HCT116 (cell line): ENCODE results near the gene MTHFD2L. TPM values are rescaled to one million over a fixed set of nuclear protein-coding genes. Genes with fewer than 3 reads are reported as not detected.

Experiments used
- ATAC-seq: fragments of 200-7000 bp; cut with Tn5 transposase; 2 replicates; pipeline ENCODE4 v1.9.1; 2020; ENCODE audit warnings: mild to moderate bottlenecking, moderate library complexity
- BruUV-seq: library from RNA; stranded (reverse); fragments of 400-500 nt; replicated peaks from 2 replicates; lab custom pipeline; 2021; lab: Mats Ljungman, UMichigan
- CTCF ChIA-PET: fragments of 300-600 bp; sonication (Branson Sonifier 250); formaldehyde crosslinking; loops from one replicate; lab custom pipeline; 2021; ENCODE audit warnings: antibody characterized with exemption; lab: Charles Lee
- POLR2A ChIA-PET: fragments of 300-600, 350-600 bp; sonication (Branson Sonifier 250); formaldehyde crosslinking; loops from one replicate; lab custom pipeline; 2021; ENCODE audit warnings: antibody characterized with exemption; lab: Charles Lee
- RAD21 ChIA-PET, 2 experiments: fragments of 300-600 bp; sonication (Branson Sonifier 250); formaldehyde crosslinking; loops; one replicate each; lab custom pipeline; 2023; ENCODE audit warnings: low total read pairs in 2 of 2; ENCODE audit not compliant: uncharacterized antibody in 2 of 2, unreplicated experiment in 2 of 2, low non-redundant PET in 1 of 2; lab: Charles Lee
- DNase-seq: peaks from one replicate; pipeline ENCODE4 v3.0.0-alpha.2; 2010; ENCODE audit warnings: low read depth, low spot score
- H2AFZ ChIP-seq: fragments of 200-600 bp; shearing (Covaris generic), sonication (generic); 2 replicates; pipeline ENCODE4 v1.6.1; 2017; ENCODE audit warnings: low read depth, mixed run types, mixed read lengths, antibody characterized with exemption, low read length; ENCODE audit not compliant: poor library complexity, severe bottlenecking
- H3K27ac ChIP-seq: 2 replicates; pipeline ENCODE4 v1.5.1; 2012; ENCODE audit warnings: low read depth, low read length
- H3K27me3 ChIP-seq: fragments of 200-600 bp; sonication (generic); 2 replicates; pipeline ENCODE4 v1.6.1; 2016; ENCODE audit warnings: mixed run types, low read length, mixed read lengths; ENCODE audit not compliant: insufficient read depth
- H3K36me3 ChIP-seq, 2 experiments: fragments of 200-500 bp in 1 of 2; fragments of 200-600 bp in 1 of 2; sonication (Bioruptor generic) in 1 of 2; sonication (generic) in 1 of 2; 2 replicates each; pipeline versions ENCODE4 v1.5.1 to v1.6.1; 2014 to 2016; ENCODE audit warnings: low read length in 2 of 2, inconsistent platforms in 1 of 2, mixed read lengths in 1 of 2, mixed run types in 1 of 2; ENCODE audit not compliant: insufficient read depth in 2 of 2, control insufficient read depth in 1 of 2
- H3K4me1 ChIP-seq, 2 experiments: fragments of 200-600 bp in 1 of 2; sonication (generic) in 1 of 2; 2 replicates each; pipeline versions ENCODE4 v1.5.1 to v1.6.1; 2012 to 2017; ENCODE audit warnings: low read length in 2 of 2, inconsistent platforms in 1 of 2, mild to moderate bottlenecking in 1 of 2, mixed read lengths in 1 of 2, mixed run types in 1 of 2, moderate library complexity in 1 of 2; ENCODE audit not compliant: insufficient read depth in 2 of 2, control insufficient read depth in 1 of 2
- H3K4me2 ChIP-seq: fragments of 200-600 bp; sonication (generic); 2 replicates; pipeline ENCODE4 v1.6.1; 2017; ENCODE audit warnings: mixed run types, low read length, mixed read lengths
- H3K4me3 ChIP-seq, 2 experiments: fragments of 200-600 bp in 1 of 2; sonication (generic) in 1 of 2; replicated peaks in 1 of 2; 2 replicates each; pipeline ENCODE4 v1.5.1; 2011 to 2016; ENCODE audit warnings: low read length in 2 of 2, control low read depth in 1 of 2, low read depth in 1 of 2, mild to moderate bottlenecking in 1 of 2, mixed read lengths in 1 of 2, mixed run types in 1 of 2
- H3K79me2 ChIP-seq: fragments of 200-600 bp; sonication (generic); 2 replicates; pipeline ENCODE4 v1.6.1; 2017; ENCODE audit warnings: mild to moderate bottlenecking, mixed run types, low read length, moderate library complexity, mixed read lengths; ENCODE audit not compliant: insufficient read depth
- H3K9ac ChIP-seq: fragments of 200-600 bp; sonication (generic); 2 replicates; pipeline ENCODE4 v1.6.1; 2016; ENCODE audit warnings: low read length, mixed read lengths
- H3K9me2 ChIP-seq: fragments of 200-600 bp; sonication (generic), shearing (Covaris generic); 2 replicates; pipeline ENCODE4 v1.6.1; 2017; ENCODE audit warnings: mixed run types, mild to moderate bottlenecking, moderate library complexity; ENCODE audit not compliant: insufficient read depth
- H3K9me3 ChIP-seq, 2 experiments: fragments of 200-500 bp in 1 of 2; fragments of 200-600 bp in 1 of 2; sonication (Bioruptor generic) in 1 of 2; sonication (generic) in 1 of 2; 2 replicates each; pipeline ENCODE4 v1.6.1; 2014 to 2017; ENCODE audit warnings: low read length in 2 of 2, mixed read lengths in 2 of 2, inconsistent platforms in 1 of 2, low read depth in 1 of 2, mild to moderate bottlenecking in 1 of 2, mixed run types in 1 of 2, moderate library complexity in 1 of 2; ENCODE audit not compliant: control insufficient read depth in 1 of 2, insufficient read depth in 1 of 2
- H4K20me1 ChIP-seq: fragments of 200-600 bp; sonication (generic), shearing (Covaris generic); 2 replicates; pipeline ENCODE4 v1.6.1; 2017; ENCODE audit warnings: mixed run types, mild to moderate bottlenecking, moderate library complexity; ENCODE audit not compliant: insufficient read depth
- ATF3 ChIP-seq: IDR thresholded peaks from 2 replicates; pipeline ENCODE4 v1.6.1; 2012
- CBX3 ChIP-seq: IDR thresholded peaks from 2 replicates; pipeline ENCODE4 v1.6.1; 2012; ENCODE audit warnings: low read depth
- EGR1 ChIP-seq: IDR thresholded peaks from 2 replicates; pipeline ENCODE4 v1.6.1; 2012; ENCODE audit warnings: low read depth
- ELF1 ChIP-seq: IDR thresholded peaks from 2 replicates; pipeline ENCODE4 v1.6.1; 2012; ENCODE audit warnings: low read depth, borderline replicate concordance
- EZH2phosphoT487 ChIP-seq: fragments of 200-600 bp; IDR thresholded peaks from 2 replicates; pipeline ENCODE4 v1.6.1; 2018; ENCODE audit warnings: antibody characterized with exemption, borderline replicate concordance
- FOSL1 ChIP-seq: IDR thresholded peaks from 2 replicates; pipeline ENCODE4 v1.6.1; 2012; ENCODE audit warnings: low read depth
- POLR2A ChIP-seq: IDR thresholded peaks from 2 replicates; pipeline ENCODE4 v1.7.0; 2011; ENCODE audit warnings: borderline replicate concordance; ENCODE audit not compliant: insufficient read depth, insufficient read length; ENCODE audit errors: extremely low read depth
- POLR2AphosphoS5 ChIP-seq: IDR thresholded peaks from 2 replicates; pipeline ENCODE4 v1.6.1; 2011; ENCODE audit warnings: mild to moderate bottlenecking, low read depth, low read length, moderate library complexity
- REST ChIP-seq: IDR thresholded peaks from 2 replicates; pipeline ENCODE4 v1.6.1; 2012; ENCODE audit warnings: low read depth
- SIN3A ChIP-seq: IDR thresholded peaks from 2 replicates; pipeline ENCODE4 v1.6.1; 2012; ENCODE audit warnings: low read depth
- SP1 ChIP-seq: IDR thresholded peaks from 2 replicates; pipeline ENCODE4 v1.6.1; 2012; ENCODE audit warnings: low read depth
- TCF7L2 ChIP-seq: IDR thresholded peaks from 2 replicates; pipeline ENCODE4 v1.7.0; 2011; ENCODE audit warnings: borderline replicate concordance, inconsistent platforms; ENCODE audit not compliant: insufficient read depth, insufficient read length; ENCODE audit errors: extremely low read depth
- YY1 ChIP-seq: IDR thresholded peaks from 2 replicates; pipeline ENCODE4 v1.6.1; 2011; ENCODE audit warnings: low read length, low read depth, moderate library complexity, mild to moderate bottlenecking; ENCODE audit not compliant: insufficient replicate concordance; ENCODE audit errors: extremely low read depth
- ZFX ChIP-seq: fragments of 450-650 bp; IDR thresholded peaks from 2 replicates; pipeline ENCODE4 v1.6.1; 2017
- intact Hi-C: fragments of 100-400 bp; cut with micrococcal nuclease; formaldehyde crosslinking; loops from 2 replicates; pipeline ENCODE4 v1.10.0; 2022
- total RNA-seq: library from RNA; stranded (reverse); gene quantifications from one replicate; pipeline ENCODE4 v1.2.1, GENCODE V29; 2021; ENCODE audit not compliant: unreplicated experiment
- TF ChIP-seq, protein P1 (sequence below): IDR thresholded peaks from 2 replicates; pipeline ENCODE4 v1.6.1; 2011; ENCODE audit warnings: mild to moderate bottlenecking, low read length, moderate library complexity; ENCODE audit not compliant: insufficient replicate concordance; ENCODE audit errors: extremely low read depth
- TF ChIP-seq, protein P2 (sequence below): IDR thresholded peaks from 2 replicates; pipeline ENCODE4 v1.6.1; 2012
- TF ChIP-seq, protein P3 (sequence below), 3 experiments: fragments of 200-600 bp in 1 of 3; sonication (generic) in 1 of 3; IDR thresholded peaks in 2 of 3; conservative IDR thresholded peaks in 1 of 3; 2 replicates each; pipeline ENCODE4 v1.5.1; 2012 to 2017; ENCODE audit warnings: low read depth in 2 of 3, low read length in 2 of 3, antibody characterized with exemption in 1 of 3, borderline replicate concordance in 1 of 3, control low read depth in 1 of 3, mild to moderate bottlenecking in 1 of 3, mixed read lengths in 1 of 3, mixed run types in 1 of 3, moderate library complexity in 1 of 3; ENCODE audit not compliant: insufficient read depth in 1 of 3

MTHFD2L gene
- total RNA-seq, 1 experiment from 2014 or later, result 15.0 TPM

DNA sequence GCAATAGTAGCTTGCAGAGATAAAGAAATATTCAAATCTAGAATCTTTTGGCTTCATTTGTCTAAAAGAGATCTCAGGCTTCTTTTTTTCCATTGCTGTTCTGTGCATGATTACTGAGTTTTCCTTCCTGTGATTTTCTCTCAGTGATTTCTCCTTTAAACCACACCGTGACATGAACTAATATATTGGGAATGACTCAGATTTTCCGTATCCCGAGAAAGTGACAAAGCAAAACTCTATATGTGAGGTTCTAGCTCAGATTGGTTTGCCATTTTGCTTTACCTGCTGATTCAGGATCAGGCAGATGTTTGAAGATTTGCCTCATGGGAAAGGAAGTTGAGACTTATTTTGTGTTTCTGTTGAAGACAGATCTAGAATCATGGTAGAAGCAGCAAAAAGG is 59.4 kb downstream of the MTHFD2L start (continued):
- TF ChIP-seq TCF7L2 (no peak), FOSL1 (peak; percentile 62), ATF3 (no peak), POLR2AphosphoS5 (no peak)

DNA sequence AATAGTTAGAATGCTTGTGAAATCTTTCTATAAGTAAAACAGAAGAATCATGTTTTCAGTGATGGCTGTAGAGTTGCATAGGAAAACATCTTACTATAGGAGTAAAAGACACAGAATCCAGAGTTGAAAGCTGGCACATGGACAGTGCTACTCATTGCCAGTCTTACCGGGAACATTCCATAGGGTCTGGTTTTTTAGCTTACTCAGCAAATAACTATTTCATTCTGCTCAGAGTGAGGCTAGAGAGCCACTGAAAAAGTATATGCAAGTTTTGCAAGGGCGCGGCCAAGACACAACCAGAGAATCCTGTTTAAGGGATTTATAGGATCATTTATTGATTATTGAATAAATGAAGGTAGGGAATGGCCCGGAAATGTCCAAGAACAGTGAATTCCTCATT is 60.3 kb downstream of the MTHFD2L start:
- no peak for ATAC-seq
- TF ChIP-seq POLR2AphosphoS5 (no peak), ELF1 (no peak), YY1 (no peak), CBX3 (no peak), EZH2phosphoT487 (no peak), ZFX (no peak), TCF7L2 (no peak), REST (no peak), POLR2A (no peak), EGR1 (no peak), SIN3A (no peak), SP1 (no peak), FOSL1 (no peak)
- TF ChIP-seq, protein P1, sequence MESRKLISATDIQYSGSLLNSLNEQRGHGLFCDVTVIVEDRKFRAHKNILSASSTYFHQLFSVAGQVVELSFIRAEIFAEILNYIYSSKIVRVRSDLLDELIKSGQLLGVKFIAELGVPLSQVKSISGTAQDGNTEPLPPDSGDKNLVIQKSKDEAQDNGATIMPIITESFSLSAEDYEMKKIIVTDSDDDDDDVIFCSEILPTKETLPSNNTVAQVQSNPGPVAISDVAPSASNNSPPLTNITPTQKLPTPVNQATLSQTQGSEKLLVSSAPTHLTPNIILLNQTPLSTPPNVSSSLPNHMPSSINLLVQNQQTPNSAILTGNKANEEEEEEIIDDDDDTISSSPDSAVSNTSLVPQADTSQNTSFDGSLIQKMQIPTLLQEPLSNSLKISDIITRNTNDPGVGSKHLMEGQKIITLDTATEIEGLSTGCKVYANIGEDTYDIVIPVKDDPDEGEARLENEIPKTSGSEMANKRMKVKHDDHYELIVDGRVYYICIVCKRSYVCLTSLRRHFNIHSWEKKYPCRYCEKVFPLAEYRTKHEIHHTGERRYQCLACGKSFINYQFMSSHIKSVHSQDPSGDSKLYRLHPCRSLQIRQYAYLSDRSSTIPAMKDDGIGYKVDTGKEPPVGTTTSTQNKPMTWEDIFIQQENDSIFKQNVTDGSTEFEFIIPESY, result no peak
- TF ChIP-seq, protein P2, sequence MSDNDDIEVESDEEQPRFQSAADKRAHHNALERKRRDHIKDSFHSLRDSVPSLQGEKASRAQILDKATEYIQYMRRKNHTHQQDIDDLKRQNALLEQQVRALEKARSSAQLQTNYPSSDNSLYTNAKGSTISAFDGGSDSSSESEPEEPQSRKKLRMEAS, result no peak
- TF ChIP-seq, protein P3, sequence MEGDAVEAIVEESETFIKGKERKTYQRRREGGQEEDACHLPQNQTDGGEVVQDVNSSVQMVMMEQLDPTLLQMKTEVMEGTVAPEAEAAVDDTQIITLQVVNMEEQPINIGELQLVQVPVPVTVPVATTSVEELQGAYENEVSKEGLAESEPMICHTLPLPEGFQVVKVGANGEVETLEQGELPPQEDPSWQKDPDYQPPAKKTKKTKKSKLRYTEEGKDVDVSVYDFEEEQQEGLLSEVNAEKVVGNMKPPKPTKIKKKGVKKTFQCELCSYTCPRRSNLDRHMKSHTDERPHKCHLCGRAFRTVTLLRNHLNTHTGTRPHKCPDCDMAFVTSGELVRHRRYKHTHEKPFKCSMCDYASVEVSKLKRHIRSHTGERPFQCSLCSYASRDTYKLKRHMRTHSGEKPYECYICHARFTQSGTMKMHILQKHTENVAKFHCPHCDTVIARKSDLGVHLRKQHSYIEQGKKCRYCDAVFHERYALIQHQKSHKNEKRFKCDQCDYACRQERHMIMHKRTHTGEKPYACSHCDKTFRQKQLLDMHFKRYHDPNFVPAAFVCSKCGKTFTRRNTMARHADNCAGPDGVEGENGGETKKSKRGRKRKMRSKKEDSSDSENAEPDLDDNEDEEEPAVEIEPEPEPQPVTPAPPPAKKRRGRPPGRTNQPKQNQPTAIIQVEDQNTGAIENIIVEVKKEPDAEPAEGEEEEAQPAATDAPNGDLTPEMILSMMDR (IDR thresholded peaks at IDR 0.05 in 2 of 3, conservative IDR thresholded peaks at IDR 0.05 in 1 of 3; ENCODE audit: borderline replicate concordance in 1 of 3, insufficient read depth in 1 of 3, low read depth in 2 of 3, low read length in 2 of 3), result no peak
- TF ChIP-seq, all 23 proteins: peak for 0
- Histone ChIP-seq H3K27me3 (no peaks in the 10 kb centered on the region), H3K9me2 (no peaks in the 10 kb centered on the region), H3K79me2 (no peaks in the 10 kb centered on the region), H3K4me2 (no peak overlapping the region), H3K27ac (no peak overlapping the region), H4K20me1 (no peaks in the 10 kb centered on the region), H3K4me3 (no peak overlapping the region), H2AFZ (no peak overlapping the region), H3K4me1 (peaks cover 2 to 31% of the 10 kb centered on the region in 2 experiments; a peak in 2 of 4 replicates), H3K9ac (no peak overlapping the region), H3K9me3 (no peaks in the 10 kb centered on the region), H3K36me3 (no peaks in the 10 kb centered on the region)
- ChIA-PET POLR2A (no interaction called here), RAD21 (interaction anchor here in 1 of 2 experiments (0.6 kb wide), 1 partner anchor 42 kb away, joined by 5 read pairs; no protein-coding TSS in a partner anchor), CTCF (interaction anchor here (2.0 kb wide), 1 partner anchor 11 kb away, joined by 18 read pairs; no protein-coding TSS in a partner anchor)
- DNase-seq, result no peak
- intact Hi-C loops, result no loop called here
- BruUV-seq, result no TSS peak
